Measurements from ENCODE around the gene LRIG2.

DNA sequence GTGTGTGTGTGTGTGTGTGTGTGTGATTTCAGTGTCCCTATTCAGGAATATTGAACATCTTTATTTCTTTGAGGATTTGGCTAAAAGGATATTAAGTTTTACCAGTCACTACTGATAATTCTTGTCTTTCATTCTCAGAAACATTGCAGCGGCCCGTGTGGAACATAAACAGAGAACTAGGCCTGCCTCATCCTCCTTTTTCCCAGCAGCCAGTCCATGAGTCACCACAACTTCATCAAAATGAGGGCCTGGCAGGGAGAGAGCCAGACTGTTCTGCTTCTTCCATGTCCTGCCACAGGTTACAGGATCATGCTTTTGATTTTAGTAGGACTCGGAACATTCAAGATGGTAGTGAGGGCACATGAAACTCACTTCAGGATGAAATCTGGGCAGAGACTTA is 50.7 kb downstream of the LRIG2 start:
- TF ChIP-seq, protein P1, sequence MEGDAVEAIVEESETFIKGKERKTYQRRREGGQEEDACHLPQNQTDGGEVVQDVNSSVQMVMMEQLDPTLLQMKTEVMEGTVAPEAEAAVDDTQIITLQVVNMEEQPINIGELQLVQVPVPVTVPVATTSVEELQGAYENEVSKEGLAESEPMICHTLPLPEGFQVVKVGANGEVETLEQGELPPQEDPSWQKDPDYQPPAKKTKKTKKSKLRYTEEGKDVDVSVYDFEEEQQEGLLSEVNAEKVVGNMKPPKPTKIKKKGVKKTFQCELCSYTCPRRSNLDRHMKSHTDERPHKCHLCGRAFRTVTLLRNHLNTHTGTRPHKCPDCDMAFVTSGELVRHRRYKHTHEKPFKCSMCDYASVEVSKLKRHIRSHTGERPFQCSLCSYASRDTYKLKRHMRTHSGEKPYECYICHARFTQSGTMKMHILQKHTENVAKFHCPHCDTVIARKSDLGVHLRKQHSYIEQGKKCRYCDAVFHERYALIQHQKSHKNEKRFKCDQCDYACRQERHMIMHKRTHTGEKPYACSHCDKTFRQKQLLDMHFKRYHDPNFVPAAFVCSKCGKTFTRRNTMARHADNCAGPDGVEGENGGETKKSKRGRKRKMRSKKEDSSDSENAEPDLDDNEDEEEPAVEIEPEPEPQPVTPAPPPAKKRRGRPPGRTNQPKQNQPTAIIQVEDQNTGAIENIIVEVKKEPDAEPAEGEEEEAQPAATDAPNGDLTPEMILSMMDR (IDR thresholded peaks at IDR 0.05): no peak
- TF ChIP-seq, protein P2, sequence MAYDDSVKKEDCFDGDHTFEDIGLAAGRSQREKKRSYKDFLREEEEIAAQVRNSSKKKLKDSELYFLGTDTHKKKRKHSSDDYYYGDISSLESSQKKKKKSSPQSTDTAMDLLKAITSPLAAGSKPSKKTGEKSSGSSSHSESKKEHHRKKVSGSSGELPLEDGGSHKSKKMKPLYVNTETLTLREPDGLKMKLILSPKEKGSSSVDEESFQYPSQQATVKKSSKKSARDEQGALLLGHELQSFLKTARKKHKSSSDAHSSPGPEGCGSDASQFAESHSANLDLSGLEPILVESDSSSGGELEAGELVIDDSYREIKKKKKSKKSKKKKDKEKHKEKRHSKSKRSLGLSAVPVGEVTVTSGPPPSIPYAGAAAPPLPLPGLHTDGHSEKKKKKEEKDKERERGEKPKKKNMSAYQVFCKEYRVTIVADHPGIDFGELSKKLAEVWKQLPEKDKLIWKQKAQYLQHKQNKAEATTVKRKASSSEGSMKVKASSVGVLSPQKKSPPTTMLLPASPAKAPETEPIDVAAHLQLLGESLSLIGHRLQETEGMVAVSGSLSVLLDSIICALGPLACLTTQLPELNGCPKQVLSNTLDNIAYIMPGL (CRISPR knock-in tag; IDR thresholded peaks at IDR 0.05): no peak
- TF ChIP-seq, protein P3, sequence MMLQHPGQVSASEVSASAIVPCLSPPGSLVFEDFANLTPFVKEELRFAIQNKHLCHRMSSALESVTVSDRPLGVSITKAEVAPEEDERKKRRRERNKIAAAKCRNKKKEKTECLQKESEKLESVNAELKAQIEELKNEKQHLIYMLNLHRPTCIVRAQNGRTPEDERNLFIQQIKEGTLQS (CRISPR knock-in tag; conservative IDR thresholded peaks at IDR 0.05): no peak
- TF ChIP-seq ZNF317 (CRISPR knock-in tag; IDR thresholded peaks at IDR 0.05; ENCODE audit: borderline replicate concordance, low read depth): no peak
- TF ChIP-seq ARID4B (CRISPR knock-in tag; IDR thresholded peaks at IDR 0.05; ENCODE audit: borderline replicate concordance): no peak
- TF ChIP-seq, protein P4, sequence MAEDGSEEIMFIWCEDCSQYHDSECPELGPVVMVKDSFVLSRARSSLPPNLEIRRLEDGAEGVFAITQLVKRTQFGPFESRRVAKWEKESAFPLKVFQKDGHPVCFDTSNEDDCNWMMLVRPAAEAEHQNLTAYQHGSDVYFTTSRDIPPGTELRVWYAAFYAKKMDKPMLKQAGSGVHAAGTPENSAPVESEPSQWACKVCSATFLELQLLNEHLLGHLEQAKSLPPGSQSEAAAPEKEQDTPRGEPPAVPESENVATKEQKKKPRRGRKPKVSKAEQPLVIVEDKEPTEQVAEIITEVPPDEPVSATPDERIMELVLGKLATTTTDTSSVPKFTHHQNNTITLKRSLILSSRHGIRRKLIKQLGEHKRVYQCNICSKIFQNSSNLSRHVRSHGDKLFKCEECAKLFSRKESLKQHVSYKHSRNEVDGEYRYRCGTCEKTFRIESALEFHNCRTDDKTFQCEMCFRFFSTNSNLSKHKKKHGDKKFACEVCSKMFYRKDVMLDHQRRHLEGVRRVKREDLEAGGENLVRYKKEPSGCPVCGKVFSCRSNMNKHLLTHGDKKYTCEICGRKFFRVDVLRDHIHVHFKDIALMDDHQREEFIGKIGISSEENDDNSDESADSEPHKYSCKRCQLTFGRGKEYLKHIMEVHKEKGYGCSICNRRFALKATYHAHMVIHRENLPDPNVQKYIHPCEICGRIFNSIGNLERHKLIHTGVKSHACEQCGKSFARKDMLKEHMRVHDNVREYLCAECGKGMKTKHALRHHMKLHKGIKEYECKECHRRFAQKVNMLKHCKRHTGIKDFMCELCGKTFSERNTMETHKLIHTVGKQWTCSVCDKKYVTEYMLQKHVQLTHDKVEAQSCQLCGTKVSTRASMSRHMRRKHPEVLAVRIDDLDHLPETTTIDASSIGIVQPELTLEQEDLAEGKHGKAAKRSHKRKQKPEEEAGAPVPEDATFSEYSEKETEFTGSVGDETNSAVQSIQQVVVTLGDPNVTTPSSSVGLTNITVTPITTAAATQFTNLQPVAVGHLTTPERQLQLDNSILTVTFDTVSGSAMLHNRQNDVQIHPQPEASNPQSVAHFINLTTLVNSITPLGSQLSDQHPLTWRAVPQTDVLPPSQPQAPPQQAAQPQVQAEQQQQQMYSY (CRISPR knock-in tag; IDR thresholded peaks at IDR 0.05): no peak

Data from WTC11 (cell line).